Urinary bladder (tissue), 4 donors: ENCODE measurements around the gene PDE4D. TPM values are rescaled to one million over a fixed set of nuclear protein-coding genes. Genes with fewer than 3 reads are reported as not detected.

ENCODE experiments used
- DNase-seq: peaks from one replicate; pipeline ENCODE4 v3.0.0-alpha.2; 2015; ENCODE audit errors: extremely low spot score
- H3K27ac ChIP-seq: one replicate; pipeline ENCODE4 v1.5.1; 2013; ENCODE audit warnings: low read depth, mild to moderate bottlenecking, moderate library complexity
- H3K36me3 ChIP-seq: one replicate; pipeline ENCODE4 v1.6.1; 2013; ENCODE audit warnings: mild to moderate bottlenecking, moderate library complexity; ENCODE audit not compliant: insufficient read depth
- H3K4me1 ChIP-seq: one replicate; pipeline ENCODE4 v1.6.1; 2013; ENCODE audit warnings: mild to moderate bottlenecking, moderate library complexity; ENCODE audit not compliant: insufficient read depth
- H3K4me3 ChIP-seq: one replicate; pipeline ENCODE4 v1.5.1; 2013; ENCODE audit warnings: low read depth, low read length
- WGBS: extraction: QIAGEN DNeasy Blood & Tissue Kit; methylation state at CpG from one replicate; pipeline ENCODE4 v1.1.7; 2013; 5-methylcytosine and 5-hydroxymethylcytosine counted together
- polyA plus RNA-seq: library from polyadenylated mRNA; stranded (reverse); fragments of 200-250 nt; gene quantifications from one replicate; pipeline ENCODE4 v1.2.3, GENCODE V29; 2013
- total RNA-seq: library from RNA; depleted of rRNA; stranded (reverse); fragments of >200 nt; gene quantifications from one replicate; pipeline ENCODE4 v1.2.3, GENCODE V29; 2014
- donor health status: healthy with polysubstance abuse.
- donor health status: healthy.

The PDE4D gene
- total and polyA plus RNA-seq, 2 donors: 27.3 to 253 TPM

GRCh38 chr5:59503220-59503619, 390.3 kb downstream of the PDE4D start:
- 24% methylated on average over 1 of the region's 1 CpG for WGBS
- H3K27ac ChIP-seq: no peak overlapping the region
- H3K36me3 ChIP-seq: no peaks in the 10 kb centered on the region
- DNase-seq: no peak
- H3K4me3 ChIP-seq: no peak overlapping the region
- no peaks in the 10 kb centered on the region for H3K4me1 ChIP-seq

- no peaks in the 10 kb centered on the region for H3K4me1 ChIP-seq
- DNase-seq: no peak
- WGBS: 57% methylated on average over 1 of the region's 1 CpG
- no peaks in the 10 kb centered on the region for H3K36me3 ChIP-seq
- H3K4me3 ChIP-seq: no peak overlapping the region
- no peak overlapping the region for H3K27ac ChIP-seq
Observed at GRCh38 chr5:59501316-59501715, 392.2 kb downstream of the PDE4D start.

GRCh38 chr5:59500014-59500413, 393.5 kb downstream of the PDE4D start:
- Histone ChIP-seq H3K27ac (no peak overlapping the region), H3K4me1 (no peaks in the 10 kb centered on the region), H3K4me3 (no peak overlapping the region), H3K36me3 (no peaks in the 10 kb centered on the region)
- DNase-seq: no peak
- WGBS: 73% methylated on average over 1 of the region's 1 CpG

- Histone ChIP-seq H3K27ac (no peak overlapping the region), H3K36me3 (no peaks in the 10 kb centered on the region), H3K4me3 (no peak overlapping the region), H3K4me1 (no peaks in the 10 kb centered on the region)
- DNase-seq: no peak
- WGBS: 93% methylated on average over 1 of the region's 1 CpG
Observed at GRCh38 chr5:59497207-59497606, 396.3 kb downstream of the PDE4D start.

GRCh38 chr5:59496524-59497134, 396.9 kb downstream of the PDE4D start:
- 94% methylated on average over 17 of the region's 17 CpGs for WGBS
- Histone ChIP-seq H3K4me1 (no peaks in the 10 kb centered on the region), H3K27ac (no peak overlapping the region), H3K4me3 (no peak overlapping the region), H3K36me3 (no peaks in the 10 kb centered on the region)
- no peak for DNase-seq

- no peaks in the 10 kb centered on the region for H3K36me3 ChIP-seq
- no peak for DNase-seq
- no peaks in the 10 kb centered on the region for H3K4me1 ChIP-seq
- WGBS: 94% methylated on average over 1 of the region's 1 CpG
- no peak overlapping the region for H3K27ac ChIP-seq
- no peak overlapping the region for H3K4me3 ChIP-seq
Observed at GRCh38 chr5:59491945-59492344, 401.6 kb downstream of the PDE4D start.

- Histone ChIP-seq H3K27ac (no peak overlapping the region), H3K36me3 (no peaks in the 10 kb centered on the region), H3K4me3 (no peak overlapping the region), H3K4me1 (no peaks in the 10 kb centered on the region)
- DNase-seq: no peak
- WGBS: 77% methylated on average over 1 of the region's 1 CpG
Observed at GRCh38 chr5:59489551-59489950, 404.0 kb downstream of the PDE4D start.

- Histone ChIP-seq H3K4me3 (no peak overlapping the region), H3K4me1 (no peaks in the 10 kb centered on the region), H3K27ac (no peak overlapping the region), H3K36me3 (no peaks in the 10 kb centered on the region)
- 29% methylated on average over 7 of the region's 7 CpGs for WGBS
- no peak for DNase-seq
Observed at GRCh38 chr5:59487772-59488729, 405.5 kb downstream of the PDE4D start.

GRCh38 chr5:59487068-59487686, 406.3 kb downstream of the PDE4D start:
- Histone ChIP-seq H3K4me3 (no peak overlapping the region), H3K36me3 (no peaks in the 10 kb centered on the region), H3K27ac (no peak overlapping the region), H3K4me1 (no peaks in the 10 kb centered on the region)
- WGBS: 64% methylated on average over 5 of the region's 5 CpGs
- DNase-seq: no peak

- no peak overlapping the region for H3K27ac ChIP-seq
- no peak overlapping the region for H3K4me3 ChIP-seq
- no peak for DNase-seq
- 98% methylated on average over 2 of the region's 2 CpGs for WGBS
- no peaks in the 10 kb centered on the region for H3K4me1 ChIP-seq
- no peaks in the 10 kb centered on the region for H3K36me3 ChIP-seq
Observed at GRCh38 chr5:59486508-59486907, 407.0 kb downstream of the PDE4D start.

GRCh38 chr5:59485629-59486439, 407.7 kb downstream of the PDE4D start:
- Histone ChIP-seq H3K36me3 (no peaks in the 10 kb centered on the region), H3K4me3 (no peak overlapping the region), H3K27ac (no peak overlapping the region), H3K4me1 (no peaks in the 10 kb centered on the region)
- no peak for DNase-seq
- WGBS: 44% methylated on average over 2 of the region's 2 CpGs

- WGBS: 60% methylated on average over 2 of the region's 2 CpGs
- H3K36me3 ChIP-seq: no peaks in the 10 kb centered on the region
- no peak overlapping the region for H3K4me3 ChIP-seq
- H3K4me1 ChIP-seq: no peaks in the 10 kb centered on the region
- DNase-seq: no peak
- H3K27ac ChIP-seq: no peak overlapping the region
Observed at GRCh38 chr5:59485107-59485506, 408.4 kb downstream of the PDE4D start.

- Histone ChIP-seq H3K4me1 (no peaks in the 10 kb centered on the region), H3K4me3 (no peak overlapping the region), H3K36me3 (no peaks in the 10 kb centered on the region), H3K27ac (no peak overlapping the region)
- no peak for DNase-seq
- 88% methylated on average over 2 of the region's 2 CpGs for WGBS
Observed at GRCh38 chr5:59484618-59485017, 408.9 kb downstream of the PDE4D start.
